HCT116 (cell line): ENCODE results near the gene GATM. TPM values are rescaled to one million over a fixed set of nuclear protein-coding genes. Genes with fewer than 3 reads are reported as not detected.

Experiments used
- ATAC-seq: fragments of 200-7000 bp; cut with Tn5 transposase; 2 replicates; pipeline ENCODE4 v1.9.1; 2020; ENCODE audit warnings: mild to moderate bottlenecking, moderate library complexity
- BruUV-seq: library from RNA; stranded (reverse); fragments of 400-500 nt; replicated peaks from 2 replicates; lab custom pipeline; 2021; lab: Mats Ljungman, UMichigan
- CTCF ChIA-PET: fragments of 300-600 bp; sonication (Branson Sonifier 250); formaldehyde crosslinking; loops from one replicate; lab custom pipeline; 2021; ENCODE audit warnings: antibody characterized with exemption; lab: Charles Lee
- POLR2A ChIA-PET: fragments of 300-600, 350-600 bp; sonication (Branson Sonifier 250); formaldehyde crosslinking; loops from one replicate; lab custom pipeline; 2021; ENCODE audit warnings: antibody characterized with exemption; lab: Charles Lee
- RAD21 ChIA-PET, 2 experiments: fragments of 300-600 bp; sonication (Branson Sonifier 250); formaldehyde crosslinking; loops; one replicate each; lab custom pipeline; 2023; ENCODE audit warnings: low total read pairs in 2 of 2; ENCODE audit not compliant: uncharacterized antibody in 2 of 2, unreplicated experiment in 2 of 2, low non-redundant PET in 1 of 2; lab: Charles Lee
- DNase-seq: peaks from one replicate; pipeline ENCODE4 v3.0.0-alpha.2; 2010; ENCODE audit warnings: low read depth, low spot score
- H2AFZ ChIP-seq: fragments of 200-600 bp; shearing (Covaris generic), sonication (generic); 2 replicates; pipeline ENCODE4 v1.6.1; 2017; ENCODE audit warnings: low read depth, mixed run types, mixed read lengths, antibody characterized with exemption, low read length; ENCODE audit not compliant: poor library complexity, severe bottlenecking
- H3K27ac ChIP-seq: 2 replicates; pipeline ENCODE4 v1.5.1; 2012; ENCODE audit warnings: low read depth, low read length
- H3K27me3 ChIP-seq: fragments of 200-600 bp; sonication (generic); 2 replicates; pipeline ENCODE4 v1.6.1; 2016; ENCODE audit warnings: mixed run types, low read length, mixed read lengths; ENCODE audit not compliant: insufficient read depth
- H3K36me3 ChIP-seq, 2 experiments: fragments of 200-500 bp in 1 of 2; fragments of 200-600 bp in 1 of 2; sonication (Bioruptor generic) in 1 of 2; sonication (generic) in 1 of 2; 2 replicates each; pipeline versions ENCODE4 v1.5.1 to v1.6.1; 2014 to 2016; ENCODE audit warnings: low read length in 2 of 2, inconsistent platforms in 1 of 2, mixed read lengths in 1 of 2, mixed run types in 1 of 2; ENCODE audit not compliant: insufficient read depth in 2 of 2, control insufficient read depth in 1 of 2
- H3K4me1 ChIP-seq, 2 experiments: fragments of 200-600 bp in 1 of 2; sonication (generic) in 1 of 2; 2 replicates each; pipeline versions ENCODE4 v1.5.1 to v1.6.1; 2012 to 2017; ENCODE audit warnings: low read length in 2 of 2, inconsistent platforms in 1 of 2, mild to moderate bottlenecking in 1 of 2, mixed read lengths in 1 of 2, mixed run types in 1 of 2, moderate library complexity in 1 of 2; ENCODE audit not compliant: insufficient read depth in 2 of 2, control insufficient read depth in 1 of 2
- H3K4me2 ChIP-seq: fragments of 200-600 bp; sonication (generic); 2 replicates; pipeline ENCODE4 v1.6.1; 2017; ENCODE audit warnings: mixed run types, low read length, mixed read lengths
- H3K4me3 ChIP-seq, 2 experiments: fragments of 200-600 bp in 1 of 2; sonication (generic) in 1 of 2; replicated peaks in 1 of 2; 2 replicates each; pipeline ENCODE4 v1.5.1; 2011 to 2016; ENCODE audit warnings: low read length in 2 of 2, control low read depth in 1 of 2, low read depth in 1 of 2, mild to moderate bottlenecking in 1 of 2, mixed read lengths in 1 of 2, mixed run types in 1 of 2
- H3K79me2 ChIP-seq: fragments of 200-600 bp; sonication (generic); 2 replicates; pipeline ENCODE4 v1.6.1; 2017; ENCODE audit warnings: mild to moderate bottlenecking, mixed run types, low read length, moderate library complexity, mixed read lengths; ENCODE audit not compliant: insufficient read depth
- H3K9ac ChIP-seq: fragments of 200-600 bp; sonication (generic); 2 replicates; pipeline ENCODE4 v1.6.1; 2016; ENCODE audit warnings: low read length, mixed read lengths
- H3K9me2 ChIP-seq: fragments of 200-600 bp; sonication (generic), shearing (Covaris generic); 2 replicates; pipeline ENCODE4 v1.6.1; 2017; ENCODE audit warnings: mixed run types, mild to moderate bottlenecking, moderate library complexity; ENCODE audit not compliant: insufficient read depth
- H3K9me3 ChIP-seq, 2 experiments: fragments of 200-500 bp in 1 of 2; fragments of 200-600 bp in 1 of 2; sonication (Bioruptor generic) in 1 of 2; sonication (generic) in 1 of 2; 2 replicates each; pipeline ENCODE4 v1.6.1; 2014 to 2017; ENCODE audit warnings: low read length in 2 of 2, mixed read lengths in 2 of 2, inconsistent platforms in 1 of 2, low read depth in 1 of 2, mild to moderate bottlenecking in 1 of 2, mixed run types in 1 of 2, moderate library complexity in 1 of 2; ENCODE audit not compliant: control insufficient read depth in 1 of 2, insufficient read depth in 1 of 2
- H4K20me1 ChIP-seq: fragments of 200-600 bp; sonication (generic), shearing (Covaris generic); 2 replicates; pipeline ENCODE4 v1.6.1; 2017; ENCODE audit warnings: mixed run types, mild to moderate bottlenecking, moderate library complexity; ENCODE audit not compliant: insufficient read depth
- CBX3 ChIP-seq: IDR thresholded peaks from 2 replicates; pipeline ENCODE4 v1.6.1; 2012; ENCODE audit warnings: low read depth
- ELF1 ChIP-seq: IDR thresholded peaks from 2 replicates; pipeline ENCODE4 v1.6.1; 2012; ENCODE audit warnings: low read depth, borderline replicate concordance
- RAD21 ChIP-seq: IDR thresholded peaks from 2 replicates; pipeline ENCODE4 v1.6.1; 2012; ENCODE audit warnings: low read depth, mild to moderate bottlenecking
- ZNF274 ChIP-seq: fragments of 200-500 bp; sonication (Bioruptor generic); IDR thresholded peaks from 2 replicates; pipeline ENCODE4 v1.6.1; 2014; ENCODE audit warnings: mild to moderate bottlenecking, low read depth, low read length, inconsistent platforms
- intact Hi-C: fragments of 100-400 bp; cut with micrococcal nuclease; formaldehyde crosslinking; loops from 2 replicates; pipeline ENCODE4 v1.10.0; 2022
- total RNA-seq: library from RNA; stranded (reverse); gene quantifications from one replicate; pipeline ENCODE4 v1.2.1, GENCODE V29; 2021; ENCODE audit not compliant: unreplicated experiment
- TF ChIP-seq, protein P1 (sequence below): IDR thresholded peaks from 2 replicates; pipeline ENCODE4 v1.6.1; 2012
- TF ChIP-seq, protein P2 (sequence below): IDR thresholded peaks from 2 replicates; pipeline ENCODE4 v1.6.1; 2011; ENCODE audit warnings: mild to moderate bottlenecking, low read length, moderate library complexity; ENCODE audit not compliant: insufficient replicate concordance; ENCODE audit errors: extremely low read depth

Gene GATM
- total RNA-seq, 1 experiment from 2014 or later, result 3.1 TPM

- no peaks in the 10 kb centered on the region for H3K27me3 ChIP-seq
- ChIA-PET POLR2A (interaction anchor here (1.0 kb wide), 1 partner anchor 10 kb away, joined by 4 read pairs; a partner anchor contains a TSS), CTCF (interaction anchor here (1.1 kb wide), 1 partner anchor 229 kb away, joined by 3 read pairs; no protein-coding TSS in a partner anchor), RAD21 (no interaction called here)
- no peak overlapping the region for H3K4me2 ChIP-seq
- no peak overlapping the region for H3K4me3 ChIP-seq
- no peaks in the 10 kb centered on the region for H4K20me1 ChIP-seq
- H3K9ac ChIP-seq, result no peak overlapping the region
- TF ChIP-seq, protein P1, sequence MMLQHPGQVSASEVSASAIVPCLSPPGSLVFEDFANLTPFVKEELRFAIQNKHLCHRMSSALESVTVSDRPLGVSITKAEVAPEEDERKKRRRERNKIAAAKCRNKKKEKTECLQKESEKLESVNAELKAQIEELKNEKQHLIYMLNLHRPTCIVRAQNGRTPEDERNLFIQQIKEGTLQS, result no peak
- TF ChIP-seq CBX3 (no peak), ZNF274 (no peak), ELF1 (no peak), RAD21 (no peak)
- TF ChIP-seq, protein P2, sequence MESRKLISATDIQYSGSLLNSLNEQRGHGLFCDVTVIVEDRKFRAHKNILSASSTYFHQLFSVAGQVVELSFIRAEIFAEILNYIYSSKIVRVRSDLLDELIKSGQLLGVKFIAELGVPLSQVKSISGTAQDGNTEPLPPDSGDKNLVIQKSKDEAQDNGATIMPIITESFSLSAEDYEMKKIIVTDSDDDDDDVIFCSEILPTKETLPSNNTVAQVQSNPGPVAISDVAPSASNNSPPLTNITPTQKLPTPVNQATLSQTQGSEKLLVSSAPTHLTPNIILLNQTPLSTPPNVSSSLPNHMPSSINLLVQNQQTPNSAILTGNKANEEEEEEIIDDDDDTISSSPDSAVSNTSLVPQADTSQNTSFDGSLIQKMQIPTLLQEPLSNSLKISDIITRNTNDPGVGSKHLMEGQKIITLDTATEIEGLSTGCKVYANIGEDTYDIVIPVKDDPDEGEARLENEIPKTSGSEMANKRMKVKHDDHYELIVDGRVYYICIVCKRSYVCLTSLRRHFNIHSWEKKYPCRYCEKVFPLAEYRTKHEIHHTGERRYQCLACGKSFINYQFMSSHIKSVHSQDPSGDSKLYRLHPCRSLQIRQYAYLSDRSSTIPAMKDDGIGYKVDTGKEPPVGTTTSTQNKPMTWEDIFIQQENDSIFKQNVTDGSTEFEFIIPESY, result no peak
- DNase-seq, result no peak
- H2AFZ ChIP-seq, result no peak overlapping the region
- no peaks in the 10 kb centered on the region for H3K9me3 ChIP-seq
- H3K4me1 ChIP-seq, result no peaks in the 10 kb centered on the region
- BruUV-seq, result no TSS peak
- no peaks in the 10 kb centered on the region for H3K9me2 ChIP-seq
- no peaks in the 10 kb centered on the region for H3K79me2 ChIP-seq
- no peak overlapping the region for H3K27ac ChIP-seq
- no peaks in the 10 kb centered on the region for H3K36me3 ChIP-seq
- ATAC-seq, result no peak
- intact Hi-C loops, result no loop called here
Observed at GRCh38 chr15:45392584-45392855, 14.2 kb upstream of the GATM start.
